Astrocyte (in vitro differentiated cells and primary cell): ENCODE results near the gene ITIH2. TPM values are rescaled to one million over a fixed set of nuclear protein-coding genes. Genes with fewer than 3 reads are reported as not detected.
"Not testable (repeated sequence)": the region's sequence is repeated elsewhere in the genome, so short reads cannot be mapped to it uniquely, and the experiment has no call there.

Experiments used
- DNase-seq: peaks from one replicate; pipeline ENCODE4 v3.0.0-alpha.2; 2010; ENCODE audit warnings: low read depth
- FAIRE-seq: peaks from 2 replicates; lab custom pipeline; 2011; peaks lifted over from hg19 to GRCh38; lab: Jason Lieb, UNC
- H2AFZ ChIP-seq: 2 replicates; pipeline ENCODE4 v1.6.0; 2012; ENCODE audit warnings: low read depth, low read length, inconsistent platforms
- H3K27ac ChIP-seq: 2 replicates; pipeline ENCODE4 v1.5.1; 2011; ENCODE audit warnings: low read depth, low read length, inconsistent platforms
- H3K27me3 ChIP-seq: 2 replicates; pipeline ENCODE4 v1.6.0; 2011; ENCODE audit warnings: low read length, inconsistent platforms; ENCODE audit not compliant: insufficient read depth
- H3K36me3 ChIP-seq: 2 replicates; pipeline ENCODE4 v1.5.1; 2011; ENCODE audit warnings: low read length, inconsistent platforms; ENCODE audit not compliant: insufficient read depth
- H3K4me1 ChIP-seq: 2 replicates; pipeline ENCODE4 v1.5.1; 2011; ENCODE audit warnings: low read length, inconsistent platforms; ENCODE audit not compliant: insufficient read depth
- H3K4me2 ChIP-seq: 2 replicates; pipeline ENCODE4 v1.6.0; 2012; ENCODE audit warnings: low read length, inconsistent platforms
- H3K4me3 ChIP-seq: 2 replicates; pipeline ENCODE4 v1.5.1; 2011; ENCODE audit warnings: low read depth, mild to moderate bottlenecking, low read length, inconsistent platforms; ENCODE audit not compliant: insufficient read depth
- H3K79me2 ChIP-seq: 2 replicates; pipeline ENCODE4 v1.6.0; 2012; ENCODE audit warnings: mild to moderate bottlenecking, low read length, inconsistent platforms; ENCODE audit not compliant: insufficient read depth
- H3K9ac ChIP-seq: 2 replicates; pipeline ENCODE4 v1.6.0; 2012; ENCODE audit warnings: mild to moderate bottlenecking, low read length, inconsistent platforms
- H3K9me3 ChIP-seq: 2 replicates; pipeline ENCODE4 v1.5.1; 2012; ENCODE audit warnings: low read depth, mild to moderate bottlenecking, low read length, inconsistent platforms; ENCODE audit not compliant: insufficient read depth
- H4K20me1 ChIP-seq: 2 replicates; pipeline ENCODE4 v1.6.0; 2012; ENCODE audit warnings: low read length, inconsistent platforms; ENCODE audit not compliant: insufficient read depth
- H3K27ac Mint-ChIP-seq: one replicate; pipeline ENCODE4 v1.8.0; 2021; ENCODE audit warnings: mild to moderate bottlenecking, mixed read lengths; ENCODE audit not compliant: unreplicated experiment
- H3K27me3 Mint-ChIP-seq: one replicate; pipeline ENCODE4 v1.8.0; 2021; ENCODE audit warnings: low read depth, mixed read lengths; ENCODE audit not compliant: unreplicated experiment
- H3K36me3 Mint-ChIP-seq: one replicate; pipeline ENCODE4 v1.8.0; 2021; ENCODE audit warnings: low read depth, mixed read lengths; ENCODE audit not compliant: unreplicated experiment
- H3K4me1 Mint-ChIP-seq: one replicate; pipeline ENCODE4 v1.8.0; 2021; ENCODE audit warnings: low read depth, mixed read lengths; ENCODE audit not compliant: unreplicated experiment
- H3K4me3 Mint-ChIP-seq: one replicate; pipeline ENCODE4 v1.8.0; 2021; ENCODE audit warnings: mild to moderate bottlenecking, moderate library complexity, mixed read lengths; ENCODE audit not compliant: unreplicated experiment
- H3K9me3 Mint-ChIP-seq: one replicate; pipeline ENCODE4 v1.8.0; 2021; ENCODE audit warnings: mild to moderate bottlenecking, mixed read lengths; ENCODE audit not compliant: unreplicated experiment
- CTCF ChIP-seq: IDR thresholded peaks from 2 replicates; pipeline ENCODE4 v1.5.1; 2011; ENCODE audit warnings: low read depth, mild to moderate bottlenecking, inconsistent platforms, low read length, moderate library complexity; ENCODE audit not compliant: insufficient read depth
- EZH2 ChIP-seq: IDR thresholded peaks from 2 replicates; pipeline ENCODE4 v1.6.1; 2012; ENCODE audit warnings: mild to moderate bottlenecking, low read length, inconsistent platforms; ENCODE audit not compliant: insufficient read depth
- total RNA-seq: library from RNA; stranded (reverse); gene quantifications from 2 replicates; pipeline ENCODE4 v1.2.1, GENCODE V29; 2021

The ITIH2 gene
- total RNA-seq, 1 donor from 2014 or later = not detected

- FAIRE-seq (no peak), DNase-seq (no peak)
- Mint-ChIP-seq H3K4me1 (no peaks in the 10 kb centered on the region), H3K9me3 (no peaks in the 10 kb centered on the region), H3K4me3 (no peak overlapping the region), H3K27me3 (no peaks in the 10 kb centered on the region), H3K27ac (no peak overlapping the region), H3K36me3 (no peaks in the 10 kb centered on the region)
- Histone ChIP-seq H3K36me3 (no peaks in the 10 kb centered on the region), H3K4me2 (no peak overlapping the region), H3K4me1 (no peaks in the 10 kb centered on the region), H2AFZ (no peak overlapping the region), H3K9ac (no peak overlapping the region), H3K79me2 (no peaks in the 10 kb centered on the region), H3K27ac (no peak overlapping the region), H3K9me3 (no peaks in the 10 kb centered on the region), H3K27me3 (peaks cover 2% of the 10 kb centered on the region), H3K4me3 (no peak overlapping the region), H4K20me1 (no peaks in the 10 kb centered on the region)
- no peak for TF ChIP-seq EZH2
- no peak for TF ChIP-seq CTCF
Measured at GRCh38 chr10:7738536-7739407, 35.7 kb downstream of the ITIH2 start.

GRCh38 chr10:7744307-7744706 lies 41.2 kb downstream of the ITIH2 start:
- H4K20me1 ChIP-seq = no peaks in the 10 kb centered on the region
- FAIRE-seq = no peak

GRCh38 chr10:7748637-7749036 lies 45.5 kb downstream of the ITIH2 start:
- H3K27me3 ChIP-seq, H3K79me2 ChIP-seq, H3K4me1 ChIP-seq, H3K4me3 ChIP-seq, DNase-seq, H4K20me1 ChIP-seq, H3K36me3 Mint-ChIP-seq, H3K27ac ChIP-seq, H2AFZ ChIP-seq, H3K9me3 ChIP-seq, H3K9me3 Mint-ChIP-seq, FAIRE-seq, H3K27me3 Mint-ChIP-seq, H3K4me2 ChIP-seq, H3K27ac Mint-ChIP-seq, H3K4me3 Mint-ChIP-seq, H3K4me1 Mint-ChIP-seq, H3K9ac ChIP-seq: not testable (repeated sequence)
- H3K36me3 ChIP-seq = peaks cover 13% of the 10 kb centered on the region

More at GRCh38 chr10:7744307-7744706, 41.2 kb downstream of the ITIH2 start:
- Histone ChIP-seq H3K4me2 (no peak overlapping the region), H3K27me3 (no peaks in the 10 kb centered on the region), H3K79me2 (no peaks in the 10 kb centered on the region), H3K27ac (no peak overlapping the region), H3K4me3 (no peak overlapping the region), H2AFZ (no peak overlapping the region), H3K9ac (no peak overlapping the region), H3K9me3 (no peaks in the 10 kb centered on the region), H3K4me1 (no peaks in the 10 kb centered on the region), H3K36me3 (no peaks in the 10 kb centered on the region)
- Mint-ChIP-seq H3K27me3 (no peaks in the 10 kb centered on the region), H3K27ac (no peak overlapping the region), H3K4me3 (no peak overlapping the region), H3K4me1 (no peaks in the 10 kb centered on the region), H3K36me3 (peaks cover 6% of the 10 kb centered on the region), H3K9me3 (no peaks in the 10 kb centered on the region)
- no peak for TF ChIP-seq CTCF
- TF ChIP-seq EZH2 = no peak
- DNase-seq = no peak
